GM12873 (cell line): ENCODE results near the gene DPH1.

ENCODE experiments used
- TF ChIP-seq, protein P1 (sequence below): IDR thresholded peaks from 2 replicates; pipeline ENCODE4 v1.5.1; 2012; ENCODE audit warnings: low read depth, mild to moderate bottlenecking, moderate library complexity, low read length, control low read depth; ENCODE audit not compliant: insufficient read depth; ENCODE audit errors: missing control alignments

DPH1 gene

DNA sequence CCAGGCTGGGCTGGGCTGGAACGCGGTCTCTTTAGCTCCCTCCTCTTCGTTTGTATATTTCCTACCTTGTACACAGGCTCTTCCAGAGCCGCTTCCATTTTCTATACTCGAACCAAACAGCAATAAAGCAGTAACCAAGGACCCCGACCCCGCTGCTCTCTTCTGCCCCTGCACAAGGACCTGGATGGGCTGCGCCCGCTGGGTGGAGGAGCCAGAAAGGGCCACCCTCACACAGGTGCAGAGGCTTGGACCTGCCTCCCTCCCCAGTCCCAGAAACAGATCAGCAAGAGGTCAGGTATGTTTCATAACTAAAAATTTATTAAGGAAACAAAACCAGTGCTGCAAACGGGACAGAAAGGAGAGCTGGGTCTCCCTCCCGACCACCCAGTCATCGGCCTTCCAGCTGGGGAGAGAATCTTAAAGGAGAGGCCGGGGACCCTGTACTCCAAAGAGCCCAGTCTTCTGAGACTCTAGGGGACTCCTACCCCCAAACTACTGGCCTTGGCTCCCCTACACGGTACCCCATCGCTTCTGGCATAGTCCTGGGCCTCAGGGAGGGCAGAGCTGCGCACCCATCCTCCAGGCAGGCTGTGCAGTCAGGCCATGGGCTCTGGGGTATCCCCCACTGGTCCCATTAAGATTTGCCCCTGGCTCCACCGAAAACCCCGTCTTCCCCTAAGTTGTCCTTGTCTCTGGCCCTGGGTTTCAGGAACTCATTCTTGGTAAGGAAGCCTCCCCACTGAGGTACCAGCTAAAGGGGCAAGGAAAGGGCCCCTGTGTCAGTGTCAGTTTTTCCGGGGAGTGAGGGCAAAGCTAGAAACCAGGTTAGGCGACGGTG lies 29.8 kb downstream of the DPH1 start:
- TF ChIP-seq, protein P1, sequence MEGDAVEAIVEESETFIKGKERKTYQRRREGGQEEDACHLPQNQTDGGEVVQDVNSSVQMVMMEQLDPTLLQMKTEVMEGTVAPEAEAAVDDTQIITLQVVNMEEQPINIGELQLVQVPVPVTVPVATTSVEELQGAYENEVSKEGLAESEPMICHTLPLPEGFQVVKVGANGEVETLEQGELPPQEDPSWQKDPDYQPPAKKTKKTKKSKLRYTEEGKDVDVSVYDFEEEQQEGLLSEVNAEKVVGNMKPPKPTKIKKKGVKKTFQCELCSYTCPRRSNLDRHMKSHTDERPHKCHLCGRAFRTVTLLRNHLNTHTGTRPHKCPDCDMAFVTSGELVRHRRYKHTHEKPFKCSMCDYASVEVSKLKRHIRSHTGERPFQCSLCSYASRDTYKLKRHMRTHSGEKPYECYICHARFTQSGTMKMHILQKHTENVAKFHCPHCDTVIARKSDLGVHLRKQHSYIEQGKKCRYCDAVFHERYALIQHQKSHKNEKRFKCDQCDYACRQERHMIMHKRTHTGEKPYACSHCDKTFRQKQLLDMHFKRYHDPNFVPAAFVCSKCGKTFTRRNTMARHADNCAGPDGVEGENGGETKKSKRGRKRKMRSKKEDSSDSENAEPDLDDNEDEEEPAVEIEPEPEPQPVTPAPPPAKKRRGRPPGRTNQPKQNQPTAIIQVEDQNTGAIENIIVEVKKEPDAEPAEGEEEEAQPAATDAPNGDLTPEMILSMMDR: no peak

DNA sequence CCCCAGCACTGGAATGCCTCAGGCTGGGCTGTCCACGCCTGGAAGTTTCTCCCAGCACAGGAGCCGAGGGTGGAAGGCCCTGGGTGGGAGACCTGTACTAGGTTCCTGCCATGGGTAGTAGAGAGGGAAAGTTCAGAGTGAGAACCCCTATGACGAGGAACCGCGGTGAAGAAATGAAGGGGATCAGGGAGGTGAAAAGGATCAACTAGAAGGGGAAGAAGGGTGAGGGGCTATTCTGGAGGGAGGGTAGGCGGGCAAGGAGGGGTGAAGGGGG lies 30.4 kb downstream of the DPH1 start:
- TF ChIP-seq, protein P1: no peak

DNA sequence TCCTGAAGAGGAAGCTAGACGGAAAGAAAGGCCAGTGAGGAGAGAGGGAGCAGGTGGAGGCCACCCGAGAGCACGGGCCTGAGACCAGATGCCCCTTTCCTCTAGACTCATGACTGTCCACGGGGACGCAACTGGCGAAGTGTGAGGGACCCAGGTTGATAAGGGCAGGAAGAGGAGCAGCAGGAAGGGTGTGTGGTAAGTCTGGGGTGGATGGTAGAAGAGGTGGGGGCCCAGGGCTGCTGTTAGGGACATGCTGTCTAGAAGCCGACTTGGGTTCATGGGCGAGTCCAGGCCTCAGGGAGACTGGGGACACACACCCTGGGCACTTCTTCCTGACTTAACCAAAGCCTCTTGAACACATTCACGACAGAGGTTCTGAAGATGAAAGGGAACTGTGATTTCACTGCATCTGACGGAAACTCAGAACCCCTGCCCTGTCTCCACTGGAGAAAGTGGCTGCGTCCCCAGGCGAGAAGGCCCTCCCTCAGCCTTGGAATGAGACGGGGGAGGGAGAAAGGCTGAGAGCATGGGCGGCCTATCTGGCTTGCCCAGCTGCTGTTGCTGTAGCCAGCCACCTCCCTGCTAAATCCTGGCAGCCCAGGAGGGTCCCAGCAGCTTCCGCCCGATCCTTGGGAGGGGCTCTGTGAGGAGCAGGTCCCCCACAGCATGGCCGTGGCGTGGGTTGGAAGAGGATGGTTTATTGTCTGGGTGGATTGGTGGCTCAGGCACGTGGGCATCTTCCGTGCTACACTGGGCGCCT lies 30.9 kb downstream of the DPH1 start:
- TF ChIP-seq, protein P1: no peak

DNA sequence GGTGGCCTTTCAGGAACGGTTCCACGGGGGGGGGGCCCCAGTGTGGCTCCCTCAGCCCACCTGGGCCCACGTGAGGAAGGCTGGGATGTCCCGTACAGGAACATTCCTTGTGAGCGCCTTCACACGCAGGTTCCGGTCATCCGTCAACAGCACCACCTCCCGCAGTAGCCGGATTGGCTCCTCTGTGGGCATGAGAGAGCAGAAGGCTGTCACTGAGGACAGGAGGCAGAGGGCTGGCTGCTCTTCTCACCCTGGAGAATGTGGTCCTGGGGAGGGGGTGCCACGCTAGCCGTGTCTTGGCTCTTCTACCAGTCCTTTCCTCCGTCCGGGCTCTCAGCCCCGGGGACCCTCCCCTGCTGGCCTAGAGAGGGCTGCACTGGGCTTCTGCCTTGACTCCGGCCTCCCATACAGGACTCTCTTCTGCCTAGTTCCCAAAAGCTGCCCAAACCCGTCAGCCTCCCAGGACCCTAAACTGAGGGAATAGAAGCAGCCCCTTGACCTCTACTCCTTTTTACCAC lies 31.5 kb downstream of the DPH1 start:
- TF ChIP-seq, protein P1: no peak

DNA sequence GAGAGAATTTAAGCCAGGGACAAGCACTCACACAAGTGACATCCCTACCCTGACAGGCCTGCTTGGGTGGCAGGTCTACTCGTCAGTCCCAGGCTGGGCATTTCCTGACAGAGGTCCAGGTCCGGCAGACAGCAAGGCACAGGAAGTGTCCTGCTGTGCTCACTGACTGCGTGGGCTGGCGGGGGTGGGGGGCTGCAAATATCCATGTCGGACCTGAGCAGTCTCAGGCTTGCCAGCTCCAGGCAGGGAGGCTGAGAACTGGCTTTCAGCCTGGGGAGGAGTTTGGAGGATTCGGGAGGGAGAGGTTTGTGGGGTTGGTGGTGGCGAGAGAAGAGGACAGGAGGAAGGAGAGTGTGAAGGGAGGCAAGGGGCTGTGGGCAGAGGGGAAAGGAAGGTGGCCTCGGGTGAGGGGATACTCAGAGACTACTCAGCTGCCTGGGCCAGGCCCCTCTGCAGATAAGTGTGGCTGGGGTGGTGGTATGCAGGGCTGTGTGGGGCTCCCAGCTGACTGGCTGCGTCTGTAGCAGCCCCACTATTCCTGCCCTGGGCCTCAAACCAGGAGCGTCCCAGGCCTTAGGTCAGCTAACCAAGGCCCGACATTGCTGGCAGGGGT lies 32.7 kb downstream of the DPH1 start:
- TF ChIP-seq, protein P1: no peak

DNA sequence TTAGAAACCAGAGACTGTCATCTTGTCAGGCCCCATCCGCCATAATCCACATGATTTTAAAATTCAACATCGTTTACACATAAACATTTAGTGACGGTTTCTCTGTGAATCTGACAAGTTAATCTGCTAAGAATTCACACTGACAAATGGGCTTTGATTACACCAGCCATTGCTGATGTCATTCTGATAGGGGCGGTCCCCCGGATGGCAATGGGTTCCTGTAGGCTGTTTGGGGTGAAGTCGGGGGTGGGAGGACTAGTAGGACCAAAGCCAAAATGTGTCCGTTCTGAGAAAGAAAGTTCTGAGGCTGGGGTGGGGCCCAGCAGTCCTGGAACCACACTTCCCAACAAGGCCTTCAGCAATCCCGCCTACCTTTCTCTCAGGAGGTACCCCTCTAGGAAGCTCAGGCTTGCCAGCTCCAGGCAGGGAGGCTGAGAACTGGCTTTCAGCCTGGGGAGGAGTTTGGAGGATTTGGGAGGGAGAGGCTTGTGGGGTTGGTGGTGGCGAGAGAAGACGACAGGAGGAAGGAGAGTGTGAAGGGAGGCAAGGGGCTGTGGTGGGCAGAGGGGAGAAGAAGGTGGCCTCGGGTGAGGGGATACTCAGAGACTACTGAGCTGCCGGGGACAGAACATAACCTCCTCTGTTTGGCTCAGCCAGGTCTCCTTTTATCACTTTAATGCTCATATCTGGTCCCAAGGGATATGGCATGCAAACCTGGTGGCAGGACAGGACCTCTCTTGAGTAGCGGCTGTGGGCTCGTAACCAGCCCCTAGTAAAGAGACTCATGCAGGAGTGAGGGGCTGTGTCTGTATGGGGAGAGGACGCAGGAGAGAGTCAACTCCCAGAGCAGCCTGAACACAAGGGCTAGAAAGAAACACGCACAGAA lies 33.6 kb downstream of the DPH1 start:
- TF ChIP-seq, protein P1: no peak
